ENCODE measurements around the gene HTRA1. TPM values are rescaled to one million over a fixed set of nuclear protein-coding genes. Genes with fewer than 3 reads are reported as not detected.

HTRA1 gene
- total RNA-seq, 2 experiments from 2014 or later, result not detected

GRCh38 chr10:122427280-122427679, 34.1 kb upstream of the HTRA1 start:
- Mint-ChIP-seq H3K4me3 (no peak overlapping the region), H3K27me3 (no peaks in the 10 kb centered on the region), H3K36me3 (peaks cover 17% of the 10 kb centered on the region), H3K27ac (no peak overlapping the region), H3K9me3 (no peaks in the 10 kb centered on the region), H3K4me1 (ENCODE audit: low read depth) (peaks cover 14% of the 10 kb centered on the region)
- POLR2A ChIA-PET, result no interaction called here
- no peak for DNase-seq
- intact Hi-C loops (cut with micrococcal nuclease), result no loop called here
- CTCF ChIA-PET, result no interaction called here

GRCh38 chr10:122435212-122435827, 26.0 kb upstream of the HTRA1 start:
- Mint-ChIP-seq H3K4me3 (no peak overlapping the region), H3K36me3 (peaks cover under 1% of the 10 kb centered on the region), H3K4me1 (ENCODE audit: low read depth) (peaks cover 2% of the 10 kb centered on the region), H3K27me3 (no peaks in the 10 kb centered on the region), H3K27ac (no peak overlapping the region), H3K9me3 (no peaks in the 10 kb centered on the region)
- intact Hi-C loops (cut with micrococcal nuclease), result loop anchor here (1.0 to 10.0 kb wide), 4 partner anchors 93 to 291 kb away; no protein-coding TSS in a partner anchor
- ChIA-PET POLR2A (no interaction called here), CTCF (interaction anchor here (0.6 to 6.5 kb wide), 50 partner anchors 11 to 1123 kb away, joined by 3 to 178 read pairs (median 4); partner anchors contain the start of genes ARMS2, HTRA1 and PLEKHA1)
- DNase-seq, result no peak

GRCh38 chr10:122441961-122442360, 19.4 kb upstream of the HTRA1 start:
- Mint-ChIP-seq H3K4me1 (ENCODE audit: low read depth) (no peaks in the 10 kb centered on the region), H3K36me3 (no peaks in the 10 kb centered on the region), H3K27me3 (peaks cover 2% of the 10 kb centered on the region), H3K27ac (no peak overlapping the region), H3K9me3 (no peaks in the 10 kb centered on the region), H3K4me3 (no peak overlapping the region)
- CTCF ChIA-PET, result interaction anchor here (1.2 kb wide), 1 partner anchor 99 kb away, joined by 3 read pairs; no protein-coding TSS in a partner anchor
- DNase-seq, result no peak
- intact Hi-C loops (cut with micrococcal nuclease), result no loop called here
- POLR2A ChIA-PET, result no interaction called here

DNA sequence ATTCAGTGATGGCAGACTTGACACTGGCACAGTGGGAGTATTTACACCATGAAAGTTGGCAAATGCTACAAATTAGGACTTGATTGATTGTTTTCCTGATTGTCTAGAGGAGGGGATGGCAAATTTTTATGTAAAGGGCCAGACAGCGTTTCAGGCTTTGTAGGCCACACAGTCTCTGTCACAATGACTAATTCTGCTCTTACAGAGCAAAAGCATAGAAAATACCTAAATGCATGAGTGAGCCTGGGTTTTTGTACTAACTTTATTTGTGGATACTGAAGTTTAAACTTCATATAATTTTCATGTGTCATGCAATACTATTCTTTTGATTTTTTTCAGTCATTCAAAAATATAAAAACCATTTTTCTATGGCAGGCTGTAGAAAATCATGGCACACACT, 15.9 kb upstream of the HTRA1 start:
- DNase-seq, result no peak
- POLR2A ChIA-PET, result no interaction called here
- H3K4me3 Mint-ChIP-seq, result no peak overlapping the region
- H3K36me3 Mint-ChIP-seq, result no peaks in the 10 kb centered on the region
- intact Hi-C loops (cut with micrococcal nuclease), result no loop called here
- CTCF ChIA-PET, result no interaction called here
- H3K4me1 Mint-ChIP-seq (ENCODE audit: low read depth), result no peaks in the 10 kb centered on the region
- peaks cover 6% of the 10 kb centered on the region for H3K27me3 Mint-ChIP-seq
- no peaks in the 10 kb centered on the region for H3K9me3 Mint-ChIP-seq
- no peak overlapping the region for H3K27ac Mint-ChIP-seq

DNA sequence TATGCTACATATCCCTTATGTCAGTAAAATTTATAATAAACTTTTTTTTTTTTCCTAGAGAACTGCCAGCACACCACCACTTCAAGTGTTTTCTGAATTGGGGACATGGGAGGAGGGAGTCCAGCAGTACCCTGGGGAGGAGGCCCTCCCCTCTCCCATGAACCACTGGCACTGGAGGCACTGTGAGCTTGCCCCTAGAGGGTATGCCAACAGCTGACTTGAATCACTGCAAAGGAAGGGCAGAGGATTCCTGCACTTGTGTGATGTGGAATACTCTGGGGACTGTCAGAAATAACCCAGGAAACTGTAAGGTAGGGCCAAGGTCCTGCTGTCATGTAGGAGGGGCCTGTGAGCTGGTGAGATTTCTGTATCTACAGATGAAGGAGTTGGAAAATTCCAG, 15.4 kb upstream of the HTRA1 start:
- no peaks in the 10 kb centered on the region for H3K36me3 Mint-ChIP-seq
- DNase-seq, result no peak

DNA sequence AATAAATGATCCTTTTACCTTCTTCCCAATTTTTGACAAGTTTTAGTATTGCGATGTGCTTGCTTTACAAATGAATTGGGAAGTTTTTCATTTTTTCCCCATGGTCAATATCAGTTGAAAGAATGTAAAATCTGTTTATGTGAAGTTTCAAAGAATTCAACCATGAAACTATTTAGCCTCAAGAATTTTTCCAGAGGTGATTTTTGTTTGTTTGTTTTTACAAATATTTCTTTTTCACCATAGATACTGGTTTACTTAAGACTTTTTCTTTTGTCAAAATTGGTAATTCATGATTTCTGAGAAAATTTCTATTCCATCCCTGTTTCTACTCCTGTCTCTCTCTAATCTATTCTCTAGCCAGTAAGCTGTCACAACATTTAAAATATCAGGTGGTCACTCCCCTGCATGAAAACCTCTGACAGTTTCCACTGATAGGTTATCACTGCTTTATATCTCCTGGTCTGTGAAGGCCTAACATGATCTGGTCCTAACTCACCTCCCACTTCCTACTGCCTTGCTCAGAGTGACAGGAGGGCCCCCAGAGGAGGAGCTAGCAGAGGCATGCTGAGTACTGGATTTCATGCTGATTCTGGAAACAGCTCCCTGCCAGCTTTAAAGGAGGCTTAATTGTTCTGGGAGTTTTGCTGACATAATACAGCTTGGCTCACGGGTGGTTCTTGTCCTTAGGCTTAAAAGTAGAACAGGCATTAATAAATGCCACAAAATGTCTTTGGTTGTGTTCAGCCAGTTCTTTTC, 14.5 kb upstream of the HTRA1 start:
- intact Hi-C loops (cut with micrococcal nuclease), result no loop called here
- peaks cover 12% of the 10 kb centered on the region for H3K27me3 Mint-ChIP-seq
- H3K27ac Mint-ChIP-seq, result no peak overlapping the region
- H3K4me3 Mint-ChIP-seq, result no peak overlapping the region
- DNase-seq, result no peak
- H3K9me3 Mint-ChIP-seq, result no peaks in the 10 kb centered on the region
- ChIA-PET CTCF (no interaction called here), POLR2A (no interaction called here)
- no peaks in the 10 kb centered on the region for H3K4me1 Mint-ChIP-seq (ENCODE audit: low read depth)
- H3K36me3 Mint-ChIP-seq, result no peaks in the 10 kb centered on the region

More for the DNA sequence above, 15.4 kb upstream of the HTRA1 start:
- H3K9me3 Mint-ChIP-seq, result no peaks in the 10 kb centered on the region
- H3K4me3 Mint-ChIP-seq, result no peak overlapping the region
- ChIA-PET POLR2A (no interaction called here), CTCF (no interaction called here)
- no peaks in the 10 kb centered on the region for H3K4me1 Mint-ChIP-seq (ENCODE audit: low read depth)
- H3K27ac Mint-ChIP-seq, result no peak overlapping the region
- peaks cover 9% of the 10 kb centered on the region for H3K27me3 Mint-ChIP-seq
- intact Hi-C loops (cut with micrococcal nuclease), result no loop called here

DNA sequence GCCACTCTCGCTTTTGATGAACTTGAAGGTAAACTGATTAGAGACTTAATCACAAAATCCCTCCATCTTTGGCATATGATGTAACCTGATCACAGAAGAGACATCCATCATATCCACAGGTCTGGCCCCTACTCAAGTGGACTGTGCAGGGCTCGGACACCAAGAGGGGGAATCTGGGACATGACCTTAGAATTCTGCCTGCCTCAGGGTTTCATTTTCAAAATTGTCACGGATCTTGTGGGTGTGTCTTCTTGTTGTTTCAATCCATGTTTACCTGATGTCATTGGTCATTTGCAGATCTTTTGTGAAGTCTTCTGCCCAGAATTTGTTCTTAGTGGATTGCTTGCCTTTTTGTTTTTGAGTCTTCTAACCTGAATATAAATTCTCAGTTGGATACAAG, 12.8 kb upstream of the HTRA1 start:
- CTCF ChIA-PET, result interaction anchor here (0.8 kb wide), 1 partner anchor 117 kb away, joined by 4 read pairs; no protein-coding TSS in a partner anchor
- Mint-ChIP-seq H3K27me3 (peaks cover 12% of the 10 kb centered on the region), H3K27ac (no peak overlapping the region), H3K4me1 (ENCODE audit: low read depth) (no peaks in the 10 kb centered on the region), H3K4me3 (no peak overlapping the region), H3K9me3 (no peaks in the 10 kb centered on the region), H3K36me3 (no peaks in the 10 kb centered on the region)
- POLR2A ChIA-PET, result no interaction called here
- intact Hi-C loops (cut with micrococcal nuclease), result no loop called here
- DNase-seq, result no peak

- Mint-ChIP-seq H3K4me3 (no peak overlapping the region), H3K27ac (no peak overlapping the region), H3K27me3 (peaks cover 14% of the 10 kb centered on the region), H3K36me3 (no peaks in the 10 kb centered on the region), H3K9me3 (no peaks in the 10 kb centered on the region), H3K4me1 (ENCODE audit: low read depth) (no peaks in the 10 kb centered on the region)
- ChIA-PET CTCF (interaction anchor here (1.4 kb wide), 1 partner anchor 14 kb away, joined by 4 read pairs; no protein-coding TSS in a partner anchor), POLR2A (no interaction called here)
- no peak for DNase-seq
- intact Hi-C loops (cut with micrococcal nuclease), result no loop called here
Measured at GRCh38 chr10:122449153-122449552, 12.2 kb upstream of the HTRA1 start.

GRCh38 chr10:122450353-122450990, 10.9 kb upstream of the HTRA1 start:
- no peak overlapping the region for H3K27ac Mint-ChIP-seq
- H3K4me1 Mint-ChIP-seq (ENCODE audit: low read depth), result no peaks in the 10 kb centered on the region
- POLR2A ChIA-PET, result no interaction called here
- H3K36me3 Mint-ChIP-seq, result no peaks in the 10 kb centered on the region
- DNase-seq, result no peak
- H3K27me3 Mint-ChIP-seq, result peaks cover 16% of the 10 kb centered on the region
- no peaks in the 10 kb centered on the region for H3K9me3 Mint-ChIP-seq
- CTCF ChIA-PET, result interaction anchor here (1.4 kb wide), 1 partner anchor 15 kb away, joined by 4 read pairs; no protein-coding TSS in a partner anchor
- intact Hi-C loops (cut with micrococcal nuclease), result no loop called here
- H3K4me3 Mint-ChIP-seq, result no peak overlapping the region

DNA sequence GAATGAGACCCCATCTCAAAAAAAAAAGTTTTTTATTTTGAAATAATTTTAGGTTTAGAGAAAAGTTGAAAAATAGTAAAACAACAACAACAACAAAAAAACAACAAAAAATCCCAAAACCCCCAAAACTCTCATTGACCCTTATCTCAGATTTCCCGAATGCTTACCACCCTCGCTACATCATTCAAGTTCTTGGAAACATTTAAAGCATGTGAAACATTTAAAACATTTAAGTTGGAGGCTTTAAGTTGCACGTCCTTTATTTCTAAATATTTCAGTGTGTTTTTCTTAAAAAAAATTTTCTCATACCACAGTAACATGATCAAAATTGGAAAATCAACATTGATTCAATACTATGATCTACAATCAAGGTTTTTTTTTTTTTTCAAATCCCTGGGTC, 7.3 kb upstream of the HTRA1 start:
- CTCF ChIA-PET, result interaction anchor here (1.3 kb wide), 1 partner anchor 19 kb away, joined by 3 read pairs; no protein-coding TSS in a partner anchor
- POLR2A ChIA-PET, result no interaction called here
- no peaks in the 10 kb centered on the region for H3K9me3 Mint-ChIP-seq
- intact Hi-C loops (cut with micrococcal nuclease), result no loop called here
- peaks cover 39% of the 10 kb centered on the region for H3K27me3 Mint-ChIP-seq
- H3K36me3 Mint-ChIP-seq, result no peaks in the 10 kb centered on the region
- DNase-seq, result no peak
- H3K4me3 Mint-ChIP-seq, result no peak overlapping the region
- H3K4me1 Mint-ChIP-seq (ENCODE audit: low read depth), result no peaks in the 10 kb centered on the region
- no peak overlapping the region for H3K27ac Mint-ChIP-seq

- H3K4me3 Mint-ChIP-seq, result no peak within 1 kb of the TSS
- H3K4me1 Mint-ChIP-seq (ENCODE audit: low read depth), result no peaks in the 10 kb centered on the region
- H3K27ac Mint-ChIP-seq, result no peak within 1 kb of the TSS
- H3K27me3 Mint-ChIP-seq, result peaks cover 43% of the 10 kb centered on the region
- ChIA-PET POLR2A (no interaction called here), CTCF (interaction anchor here (1.0 to 1.3 kb wide), 3 partner anchors 19 to 156 kb away, joined by 3 to 4 read pairs (median 3); no protein-coding TSS in a partner anchor)
- intact Hi-C loops (cut with micrococcal nuclease), result no loop called here
- no peaks in the 10 kb centered on the region for H3K9me3 Mint-ChIP-seq
- DNase-seq, result no peak
- no peaks in the 10 kb centered on the region for H3K36me3 Mint-ChIP-seq
Measured at GRCh38 chr10:122454603-122455080, 6.7 kb upstream of the HTRA1 start, which contains the start of gene ARMS2. Gene ARMS2 (plus strand): TSS chr10:122454653. CDS start chr10:122454728, 75 bp downstream.

- no peak overlapping the region for H3K4me3 Mint-ChIP-seq
- no peak overlapping the region for H3K27ac Mint-ChIP-seq
- H3K4me1 Mint-ChIP-seq (ENCODE audit: low read depth), result peaks cover 1% of the 10 kb centered on the region
- POLR2A ChIA-PET, result no interaction called here
- CTCF ChIA-PET, result interaction anchor here (1.0 to 2.0 kb wide), 3 partner anchors 110 to 156 kb away, joined by 3 to 4 read pairs (median 4); no protein-coding TSS in a partner anchor
- peaks cover 44% of the 10 kb centered on the region for H3K27me3 Mint-ChIP-seq
- H3K9me3 Mint-ChIP-seq, result no peaks in the 10 kb centered on the region
- intact Hi-C loops (cut with micrococcal nuclease), result no loop called here
- DNase-seq, result no peak
- H3K36me3 Mint-ChIP-seq, result no peaks in the 10 kb centered on the region
Measured at GRCh38 chr10:122455376-122456079, 5.8 kb upstream of the HTRA1 start.
